CD8-positive, alpha-beta memory T cell (primary cell): ENCODE data around the gene MRM2. TPM values are rescaled to one million over a fixed set of nuclear protein-coding genes. Genes with fewer than 3 reads are reported as not detected.

Experiments used
- CTCF ChIA-PET: fragments of 350-600 bp; sonication (Branson Sonifier 250); formaldehyde crosslinking; loops from one replicate; lab custom pipeline; 2021; ENCODE audit warnings: antibody characterized with exemption; lab: Charles Lee
- POLR2A ChIA-PET: fragments of 350-600 bp; sonication (Branson Sonifier 250); formaldehyde crosslinking; loops from one replicate; lab custom pipeline; 2021; ENCODE audit warnings: antibody characterized with exemption; lab: Charles Lee
- DNase-seq, 5 donors: peaks; one replicate each; pipeline versions ENCODE4 v3.0.0 to v3.0.0-alpha.2; 2020 to 2022; ENCODE audit warnings: mixed read lengths in 1 of 5
- H3K27ac ChIP-seq: one replicate; pipeline ENCODE4 v1.7.0; 2013; ENCODE audit warnings: low read depth, mild to moderate bottlenecking, low read length, moderate library complexity
- H3K27me3 ChIP-seq: 2 replicates; pipeline ENCODE4 v1.7.0; 2013; ENCODE audit warnings: low read length, mild to moderate bottlenecking; ENCODE audit not compliant: insufficient read depth, poor library complexity, severe bottlenecking
- H3K36me3 ChIP-seq: 2 replicates; pipeline ENCODE4 v1.7.0; 2013; ENCODE audit warnings: mild to moderate bottlenecking, low read length, moderate library complexity; ENCODE audit not compliant: insufficient read depth
- H3K4me1 ChIP-seq: 2 replicates; pipeline ENCODE4 v1.7.0; 2013; ENCODE audit warnings: mild to moderate bottlenecking, low read length, moderate library complexity; ENCODE audit not compliant: insufficient read depth
- H3K4me3 ChIP-seq: 2 replicates; pipeline ENCODE4 v1.7.0; 2013; ENCODE audit warnings: mild to moderate bottlenecking, low read length
- H3K9me3 ChIP-seq: 2 replicates; pipeline ENCODE4 v1.7.0; 2013; ENCODE audit warnings: mild to moderate bottlenecking, low read length
- H3K27ac Mint-ChIP-seq, 8 donors: one replicate each; pipeline ENCODE4 v1.8.0; 2020 to 2021; ENCODE audit warnings: mixed read lengths in 8 of 8, mild to moderate bottlenecking in 6 of 8, inconsistent platforms in 3 of 8, moderate library complexity in 3 of 8
- H3K27me3 Mint-ChIP-seq, 2 donors: one replicate each; pipeline ENCODE4 v1.8.0; 2020 to 2021; ENCODE audit warnings: mixed read lengths in 2 of 2, mild to moderate bottlenecking in 1 of 2, moderate library complexity in 1 of 2
- H3K36me3 Mint-ChIP-seq, 3 donors: one replicate each; pipeline ENCODE4 v1.8.0; 2020 to 2021; ENCODE audit warnings: mixed read lengths in 3 of 3, inconsistent platforms in 1 of 3, mild to moderate bottlenecking in 1 of 3
- H3K4me1 Mint-ChIP-seq, 3 donors: one replicate each; pipeline ENCODE4 v1.8.0; 2020 to 2021; ENCODE audit warnings: mixed read lengths in 3 of 3, inconsistent platforms in 1 of 3, mild to moderate bottlenecking in 1 of 3
- H3K4me3 Mint-ChIP-seq, 7 donors: one replicate each; pipeline ENCODE4 v1.8.0; 2020 to 2021; ENCODE audit warnings: mixed read lengths in 7 of 7, mild to moderate bottlenecking in 6 of 7, moderate library complexity in 4 of 7, inconsistent platforms in 2 of 7
- H3K9me3 Mint-ChIP-seq, 5 donors: one replicate each; pipeline ENCODE4 v1.8.0; 2020 to 2022; ENCODE audit warnings: mixed read lengths in 5 of 5, mild to moderate bottlenecking in 3 of 5, moderate library complexity in 2 of 5, inconsistent platforms in 1 of 5
- polyA plus RNA-seq: library from polyadenylated mRNA; unstranded; fragments of 300-500 nt; fragmentation: Illumina TruSeq; gene quantifications from one replicate; pipeline ENCODE4 v1.2.3, GENCODE V29; 2021
- total RNA-seq, 2 experiments: library from RNA; stranded (reverse); gene quantifications; one replicate each; pipeline ENCODE4 v1.2.3, GENCODE V29; 2021

The MRM2 gene
- total and polyA plus RNA-seq, 3 experiments from 2014 or later = 35.6 to 54.2 (median 51.6) TPM

- Mint-ChIP-seq H3K4me1 (peaks cover 0 to 20% (median 10%) of the 10 kb centered on the region in 3 donors), H3K36me3 (peaks cover 0 to 12% (median 3%) of the 10 kb centered on the region in 3 donors), H3K27me3 (no peaks in the 10 kb centered on the region), H3K27ac (peak overlapping the region in 1 of 8 donors; percentile 66), H3K4me3 (no peak overlapping the region), H3K9me3 (no peaks in the 10 kb centered on the region)
- Histone ChIP-seq H3K4me1 (no peaks in the 10 kb centered on the region), H3K36me3 (no peaks in the 10 kb centered on the region), H3K9me3 (no peaks in the 10 kb centered on the region), H3K27me3 (no peaks in the 10 kb centered on the region), H3K4me3 (no peak overlapping the region), H3K27ac (no peak overlapping the region)
- POLR2A ChIA-PET = no interaction called here
- CTCF ChIA-PET = no interaction called here
- DNase-seq = no peak
These were observed 14.5 kb upstream of the MRM2 start for GRCh38 chr7:2256306-2257045.

DNA sequence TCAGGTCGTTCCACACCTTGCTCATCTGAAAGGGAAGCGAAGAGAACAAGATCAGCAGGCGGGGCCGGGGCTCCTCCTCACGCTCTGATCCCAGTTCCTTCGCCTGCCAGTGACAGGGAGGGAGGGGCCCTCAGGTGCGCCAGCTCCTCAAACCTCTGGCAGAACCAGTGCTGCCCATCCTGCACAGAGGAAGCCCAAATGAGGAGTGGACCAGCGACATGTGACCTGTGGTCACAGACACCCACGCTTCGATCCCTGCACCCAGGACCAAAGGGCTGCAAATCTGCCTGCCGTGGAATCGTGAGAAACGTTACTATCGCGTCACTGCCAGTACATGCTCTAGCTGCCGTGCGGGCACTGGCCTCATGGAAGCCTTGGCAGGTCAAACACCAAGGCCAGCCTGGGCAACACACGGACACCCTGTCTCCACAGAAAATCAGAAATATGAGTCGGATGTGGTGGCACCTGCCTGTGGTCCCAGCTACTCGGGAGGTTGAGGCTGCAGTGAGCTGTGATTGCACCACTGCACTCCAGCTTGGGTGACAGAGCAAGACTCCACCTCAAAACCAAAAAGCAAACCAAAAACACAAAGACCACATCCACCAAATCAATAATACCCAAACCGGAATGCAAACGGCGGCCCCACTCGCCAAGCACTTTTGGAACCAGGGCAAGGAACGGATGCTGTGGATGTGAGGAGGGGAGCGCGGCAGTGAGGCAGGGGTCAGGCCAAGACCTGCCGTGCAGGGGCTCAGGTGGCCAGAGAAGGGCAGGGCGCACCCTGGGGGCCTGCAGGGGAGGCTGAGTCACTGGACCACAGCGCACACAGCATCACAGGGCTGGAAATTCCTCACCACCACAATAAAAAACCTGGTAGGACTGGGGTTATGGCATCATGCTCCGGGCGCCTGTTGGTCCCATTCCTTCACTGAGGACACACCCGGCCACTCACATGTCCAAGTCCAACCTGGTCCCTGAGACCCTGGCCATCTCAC is 13.4 kb upstream of the MRM2 start:
- POLR2A ChIA-PET = no interaction called here

DNA sequence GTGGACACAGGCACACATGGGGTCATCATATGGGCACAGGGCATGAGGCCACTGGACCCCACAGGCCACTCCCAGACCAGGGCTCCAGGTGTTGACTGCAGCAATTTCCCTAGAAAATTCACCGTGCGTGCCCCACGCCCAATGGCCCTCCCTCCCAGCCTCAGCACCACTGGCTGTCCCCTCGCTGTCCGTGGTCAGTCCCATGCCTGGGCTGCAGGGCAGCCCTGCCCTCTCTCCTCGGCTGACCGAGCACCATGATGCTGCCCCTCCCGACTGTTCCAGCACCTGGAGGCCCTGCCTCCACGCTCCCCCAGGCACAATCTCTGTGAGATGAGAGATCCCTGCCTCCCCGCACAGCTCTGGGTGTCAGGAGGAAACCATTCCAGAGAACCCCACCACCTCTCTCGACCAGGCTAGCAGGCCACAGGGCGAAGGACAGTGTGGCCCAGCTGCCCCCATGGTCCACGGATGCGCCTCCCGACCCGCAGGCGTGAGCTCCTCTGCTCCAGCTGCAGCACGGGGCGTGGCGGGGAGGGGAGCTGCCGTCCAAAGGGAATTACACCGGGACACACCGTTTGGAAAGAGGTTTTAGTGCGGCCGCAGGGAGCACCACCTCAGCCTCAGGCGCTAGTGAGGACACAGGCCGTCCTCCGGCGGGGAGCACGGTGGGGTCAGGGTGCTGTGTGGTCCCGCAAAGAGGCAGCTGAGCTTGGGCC is 12.6 kb upstream of the MRM2 start:
- CTCF ChIA-PET = no interaction called here
- POLR2A ChIA-PET = no interaction called here

More for the DNA sequence above, 13.4 kb upstream of the MRM2 start:
- H3K27me3 ChIP-seq = no peaks in the 10 kb centered on the region
- H3K27me3 Mint-ChIP-seq = no peaks in the 10 kb centered on the region
- no peak overlapping the region for H3K4me3 ChIP-seq
- no peak overlapping the region for H3K4me3 Mint-ChIP-seq
- no peaks in the 10 kb centered on the region for H3K36me3 ChIP-seq
- no peaks in the 10 kb centered on the region for H3K9me3 ChIP-seq
- no peak for DNase-seq
- H3K27ac Mint-ChIP-seq = peak overlapping the region in 2 of 8 donors; percentile 42 to 68
- no peak overlapping the region for H3K27ac ChIP-seq
- H3K4me1 Mint-ChIP-seq = peaks cover 0 to 20% (median 9%) of the 10 kb centered on the region in 3 donors
- CTCF ChIA-PET = no interaction called here
- peaks cover 0 to 18% (median 5%) of the 10 kb centered on the region in 3 donors for H3K36me3 Mint-ChIP-seq
- H3K9me3 Mint-ChIP-seq = no peaks in the 10 kb centered on the region
- no peaks in the 10 kb centered on the region for H3K4me1 ChIP-seq

DNA sequence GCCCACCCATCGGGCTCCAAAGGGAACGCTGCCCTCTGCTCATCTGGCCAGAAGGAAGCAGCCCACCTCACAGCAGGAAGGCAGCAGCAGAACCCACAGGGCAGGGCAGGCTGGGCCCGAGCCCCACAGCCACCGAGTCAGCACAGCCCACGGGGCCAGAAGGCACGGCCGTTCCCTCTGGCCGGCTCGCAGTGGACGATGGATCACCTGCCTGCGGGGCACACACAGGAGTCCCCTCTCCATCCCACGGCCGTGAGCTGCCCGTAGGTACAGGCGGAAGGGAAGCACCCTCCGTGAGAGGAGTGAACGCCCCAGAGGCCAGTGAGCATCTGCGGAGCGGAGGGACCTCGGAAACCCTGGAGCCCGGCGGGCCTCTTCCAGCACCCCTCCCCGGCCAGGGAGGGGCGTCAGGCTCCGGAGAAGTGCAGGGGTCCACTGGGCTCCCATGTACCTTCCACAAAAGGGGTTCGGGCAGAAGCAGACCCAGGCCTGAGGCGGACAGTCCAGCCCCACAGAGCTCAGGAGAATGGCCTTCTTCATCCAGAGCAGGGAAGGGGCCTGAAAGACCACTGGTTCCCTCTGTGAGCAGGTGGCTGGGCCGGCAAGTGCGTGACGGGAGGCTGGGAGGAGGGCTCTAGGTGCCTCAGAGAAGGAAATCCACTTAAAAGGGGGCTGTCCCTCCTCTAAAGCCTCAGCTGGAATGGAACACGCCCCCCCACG is 11.7 kb upstream of the MRM2 start:
- H3K36me3 Mint-ChIP-seq = peaks cover 0 to 19% (median 5%) of the 10 kb centered on the region in 3 donors
- no peaks in the 10 kb centered on the region for H3K36me3 ChIP-seq
- ChIA-PET POLR2A (no interaction called here), CTCF (no interaction called here)
- H3K9me3 Mint-ChIP-seq = no peaks in the 10 kb centered on the region
- H3K27me3 Mint-ChIP-seq = no peaks in the 10 kb centered on the region
- H3K27me3 ChIP-seq = no peaks in the 10 kb centered on the region
- H3K27ac Mint-ChIP-seq = peak overlapping the region in 1 of 8 donors; percentile 29
- no peak overlapping the region for H3K4me3 Mint-ChIP-seq
- no peaks in the 10 kb centered on the region for H3K9me3 ChIP-seq
- DNase-seq = no peak
- H3K4me1 ChIP-seq = peaks cover 7% of the 10 kb centered on the region
- H3K4me3 ChIP-seq = no peak overlapping the region
- no peak overlapping the region for H3K27ac ChIP-seq
- H3K4me1 Mint-ChIP-seq = peaks cover 6 to 23% (median 8%) of the 10 kb centered on the region in 3 donors

More for the DNA sequence above, 12.6 kb upstream of the MRM2 start:
- no peaks in the 10 kb centered on the region for H3K9me3 Mint-ChIP-seq
- peaks cover 0 to 22% (median 7%) of the 10 kb centered on the region in 3 donors for H3K4me1 Mint-ChIP-seq
- Histone ChIP-seq H3K27ac (no peak overlapping the region), H3K36me3 (no peaks in the 10 kb centered on the region), H3K4me3 (no peak overlapping the region), H3K9me3 (no peaks in the 10 kb centered on the region), H3K4me1 (no peaks in the 10 kb centered on the region), H3K27me3 (no peaks in the 10 kb centered on the region)
- no peak overlapping the region for H3K27ac Mint-ChIP-seq
- DNase-seq = no peak
- no peak overlapping the region for H3K4me3 Mint-ChIP-seq
- H3K36me3 Mint-ChIP-seq = peaks cover 0 to 19% (median 5%) of the 10 kb centered on the region in 3 donors
- H3K27me3 Mint-ChIP-seq = no peaks in the 10 kb centered on the region

- Mint-ChIP-seq H3K36me3 (peaks cover 0 to 19% (median 5%) of the 10 kb centered on the region in 3 donors), H3K27me3 (no peaks in the 10 kb centered on the region), H3K4me1 (peaks cover 10 to 28% (median 11%) of the 10 kb centered on the region in 3 donors), H3K4me3 (no peak overlapping the region), H3K9me3 (no peaks in the 10 kb centered on the region), H3K27ac (peak overlapping the region in 2 of 8 donors; percentile 15 to 82)
- Histone ChIP-seq H3K27me3 (no peaks in the 10 kb centered on the region), H3K4me1 (peaks cover 7% of the 10 kb centered on the region), H3K4me3 (no peak overlapping the region), H3K9me3 (no peaks in the 10 kb centered on the region), H3K36me3 (no peaks in the 10 kb centered on the region), H3K27ac (no peak overlapping the region)
- POLR2A ChIA-PET = no interaction called here
- DNase-seq = no peak
- CTCF ChIA-PET = no interaction called here
These were observed 11.0 kb upstream of the MRM2 start for GRCh38 chr7:2253021-2253420.

DNA sequence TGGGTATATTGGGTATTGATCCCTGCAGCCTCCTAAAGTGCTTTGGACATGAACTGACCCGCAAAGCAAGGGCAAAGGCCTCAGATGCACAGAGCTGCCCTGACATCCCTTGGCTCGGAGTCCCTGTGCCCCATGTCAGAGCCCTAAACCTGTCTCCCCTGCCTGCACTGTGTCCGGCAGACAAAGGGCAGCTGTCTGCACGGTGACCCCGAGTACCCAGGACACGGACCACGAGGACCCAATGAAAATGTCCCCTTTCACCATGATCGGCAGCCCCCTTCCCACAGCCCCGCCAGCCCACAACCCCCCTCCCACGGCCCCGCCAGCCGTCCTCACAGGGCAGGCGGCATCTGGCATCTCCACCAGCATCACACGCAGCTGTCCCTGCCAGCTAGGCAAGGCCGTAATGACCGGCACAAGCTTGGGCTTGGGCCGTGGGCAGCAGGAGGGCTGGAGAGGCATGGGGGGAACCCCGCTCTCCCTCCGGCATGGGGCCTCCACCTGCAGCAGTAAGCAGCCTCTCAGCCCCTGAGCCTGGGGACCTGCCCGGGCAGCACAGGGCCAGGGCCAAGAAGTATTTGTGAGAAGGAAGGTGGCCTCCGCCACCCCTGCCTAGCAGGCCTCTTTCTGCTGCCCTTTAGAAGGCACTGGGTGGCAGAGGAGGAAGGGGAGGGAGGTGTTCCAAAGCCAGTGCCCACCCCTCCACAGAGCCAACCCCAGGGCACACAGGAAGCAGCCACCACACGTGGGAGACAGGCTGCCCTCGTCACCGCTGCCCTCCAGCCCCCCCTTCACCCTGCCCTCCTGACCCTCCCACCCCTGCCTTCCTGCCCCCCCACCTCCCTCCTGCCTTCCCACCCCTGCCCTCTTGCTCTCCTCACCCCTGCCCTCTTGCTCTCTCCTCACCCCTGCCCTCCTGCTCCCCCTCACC is 10.1 kb upstream of the MRM2 start:
- Mint-ChIP-seq H3K4me1 (peaks cover 11 to 27% (median 11%) of the 10 kb centered on the region in 3 donors), H3K9me3 (no peaks in the 10 kb centered on the region), H3K27ac (peak overlapping the region in 1 of 8 donors; percentile 38), H3K27me3 (no peaks in the 10 kb centered on the region), H3K4me3 (no peak overlapping the region), H3K36me3 (peaks cover 0 to 16% (median 3%) of the 10 kb centered on the region in 3 donors)
- Histone ChIP-seq H3K9me3 (no peaks in the 10 kb centered on the region), H3K27ac (no peak overlapping the region), H3K27me3 (no peaks in the 10 kb centered on the region), H3K36me3 (no peaks in the 10 kb centered on the region), H3K4me1 (peaks cover 7% of the 10 kb centered on the region), H3K4me3 (no peak overlapping the region)
- CTCF ChIA-PET = no interaction called here
- DNase-seq = no peak
- POLR2A ChIA-PET = no interaction called here
